ENCODE results near the gene STOML1. TPM values are rescaled to one million over a fixed set of nuclear protein-coding genes. Genes with fewer than 3 reads are reported as not detected.

Gene STOML1
- 23.4 TPM for total RNA-seq
- long read RNA-seq, full-length matches to known transcripts, result 30 of 51 reads
- long read RNA-seq, partial matches to known transcripts, result 3 of 51 reads
- long read RNA-seq, other reads (novel, unspliced or antisense), result 18 of 51 reads

- no peaks in the 10 kb centered on the region for H3K27me3 ChIP-seq
- DNase-seq, result peak; percentile 97
- TF ChIP-seq CTCF (IDR thresholded peaks at IDR 0.05), result peak; percentile 93
- H3K4me3 ChIP-seq, result peak within 1 kb of the TSS; percentile 91
- H3K27ac ChIP-seq, result peak within 1 kb of the TSS; percentile 80
- H3K36me3 ChIP-seq, result no peaks in the 10 kb centered on the region
- intact Hi-C loops (cut with DNase I), result no loop called here
- peak; percentile 92 for ATAC-seq
- H3K4me1 ChIP-seq, result peaks cover 63% of the 10 kb centered on the region
- H3K9me3 ChIP-seq, result no peaks in the 10 kb centered on the region
Observed at GRCh38 chr15:73991726-73992593, at the start of gene STOML1. Gene STOML1, minus strand, starts transcription at chr15:73992295. Its CDS starts 72 bp downstream, at chr15:73992223.

GRCh38 chr15:74041311-74041756 is 49.2 kb upstream of the STOML1 start:
- intact Hi-C loops (cut with DNase I), result no loop called here
- H3K36me3 ChIP-seq, result peaks cover 33% of the 10 kb centered on the region

GRCh38 chr15:74040109-74040850 is 48.2 kb upstream of the STOML1 start:
- Histone ChIP-seq H3K36me3 (peaks cover 44% of the 10 kb centered on the region), H3K4me3 (no peak overlapping the region), H3K27me3 (no peaks in the 10 kb centered on the region), H3K27ac (peak overlapping the region; percentile 68), H3K4me1 (peaks cover 27% of the 10 kb centered on the region), H3K9me3 (no peaks in the 10 kb centered on the region)
- intact Hi-C loops (cut with DNase I), result no loop called here
- no peak for TF ChIP-seq CTCF (IDR thresholded peaks at IDR 0.05)
- DNase-seq (no peak), ATAC-seq (peak; percentile 1)

More at GRCh38 chr15:74041311-74041756, 49.2 kb upstream of the STOML1 start:
- Histone ChIP-seq H3K27ac (peak overlapping the region; percentile 68), H3K4me3 (no peak overlapping the region), H3K9me3 (no peaks in the 10 kb centered on the region), H3K27me3 (no peaks in the 10 kb centered on the region), H3K4me1 (peaks cover 27% of the 10 kb centered on the region)
- no peak for ATAC-seq
- DNase-seq, result no peak
- TF ChIP-seq CTCF (IDR thresholded peaks at IDR 0.05), result no peak

- DNase-seq, result no peak
- Histone ChIP-seq H3K36me3 (peaks cover 50% of the 10 kb centered on the region), H3K4me3 (no peak overlapping the region), H3K27ac (peak overlapping the region; percentile 68), H3K27me3 (no peaks in the 10 kb centered on the region), H3K4me1 (peaks cover 26% of the 10 kb centered on the region), H3K9me3 (no peaks in the 10 kb centered on the region)
- intact Hi-C loops (cut with DNase I), result no loop called here
- no peak for ATAC-seq
- TF ChIP-seq CTCF (IDR thresholded peaks at IDR 0.05), result no peak
Observed at GRCh38 chr15:74039656-74040010, 47.5 kb upstream of the STOML1 start.

GRCh38 chr15:74038707-74039655 is 46.9 kb upstream of the STOML1 start:
- no peaks in the 10 kb centered on the region for H3K27me3 ChIP-seq
- no peaks in the 10 kb centered on the region for H3K9me3 ChIP-seq
- no peak overlapping the region for H3K4me3 ChIP-seq
- DNase-seq, result no peak
- peaks cover 50% of the 10 kb centered on the region for H3K36me3 ChIP-seq
- peak overlapping the region; percentile 68 for H3K27ac ChIP-seq
- intact Hi-C loops (cut with DNase I), result no loop called here
- peaks cover 22% of the 10 kb centered on the region for H3K4me1 ChIP-seq
- TF ChIP-seq CTCF (IDR thresholded peaks at IDR 0.05), result no peak
- ATAC-seq, result no peak
